HUES6 (cell line): ENCODE data around the gene DDRGK1.
A peak's percentile ranks its signal among the peaks of the same experiment; 100 is the strongest.
"Not testable (repeated sequence)": the region's sequence is repeated elsewhere in the genome, so short reads cannot be mapped to it uniquely, and the experiment has no call there.

Source experiments
- H3K27ac ChIP-seq: 2 replicates; pipeline ENCODE4 v1.7.0; 2013; ENCODE audit warnings: low read depth, mild to moderate bottlenecking, low read length, inconsistent platforms
- H3K27me3 ChIP-seq: 2 replicates; pipeline ENCODE4 v1.6.1; 2013; ENCODE audit warnings: low read length; ENCODE audit not compliant: control insufficient read depth, insufficient read depth
- H3K36me3 ChIP-seq: 2 replicates; pipeline ENCODE4 v1.6.1; 2013; ENCODE audit warnings: low read length; ENCODE audit not compliant: control insufficient read depth, insufficient read depth
- H3K4me1 ChIP-seq: 2 replicates; pipeline ENCODE4 v1.6.1; 2013; ENCODE audit warnings: low read length; ENCODE audit not compliant: control insufficient read depth, insufficient read depth
- H3K4me3 ChIP-seq: 2 replicates; pipeline ENCODE4 v1.5.1; 2013; ENCODE audit warnings: low read depth, low read length
- H3K9ac ChIP-seq: one replicate; pipeline ENCODE4 v1.6.1; 2013; ENCODE audit warnings: mild to moderate bottlenecking, low read length
- H3K9me3 ChIP-seq: 2 replicates; pipeline ENCODE4 v1.6.1; 2013; ENCODE audit warnings: low read depth, low read length; ENCODE audit not compliant: control insufficient read depth, insufficient read depth

DDRGK1 gene

GRCh38 chr20:3224681-3225421, 20.4 kb upstream of the DDRGK1 start:
- no peaks in the 10 kb centered on the region for H3K27me3 ChIP-seq
- H3K9me3 ChIP-seq, result no peaks in the 10 kb centered on the region
- no peak overlapping the region for H3K9ac ChIP-seq
- peaks cover 66% of the 10 kb centered on the region for H3K36me3 ChIP-seq
- H3K27ac ChIP-seq, result no peak overlapping the region
- peaks cover 4% of the 10 kb centered on the region; the same call in 1 of the 2 replicates for H3K4me1 ChIP-seq
- H3K4me3 ChIP-seq, result no peak overlapping the region

DNA sequence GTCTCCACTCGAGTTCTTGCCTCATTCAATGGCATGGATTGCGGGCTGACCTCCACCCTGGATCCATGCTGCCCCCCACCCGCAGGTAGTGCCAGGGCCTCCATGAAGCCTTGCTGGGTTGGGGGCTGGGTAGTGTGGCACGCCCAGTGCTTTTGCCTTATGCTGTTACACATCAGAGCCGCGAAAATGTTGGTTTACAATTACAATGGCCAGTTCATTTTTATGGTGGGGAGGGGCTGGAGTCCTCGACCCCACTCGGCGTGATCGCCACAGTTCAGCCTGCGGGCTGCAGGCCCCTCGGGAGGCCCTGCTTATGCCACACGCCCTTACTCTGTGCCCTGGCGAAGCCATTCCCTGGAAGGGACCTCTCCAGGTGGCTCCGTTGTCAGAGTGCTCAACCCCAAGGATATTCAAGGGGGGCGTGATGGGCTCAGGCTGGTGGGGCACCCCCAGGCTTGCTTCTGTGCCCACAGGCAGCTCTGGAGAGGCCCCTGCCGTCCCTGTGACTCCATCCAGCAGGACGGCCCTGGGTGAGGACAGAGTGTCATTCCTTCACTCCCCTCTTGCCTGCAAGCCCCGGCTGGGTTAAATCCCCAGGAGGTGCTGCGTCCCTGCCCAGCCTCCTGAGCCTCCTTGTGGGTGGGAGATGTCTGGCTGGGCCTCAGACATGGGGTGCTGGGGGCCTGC, 19.7 kb upstream of the DDRGK1 start:
- peaks cover 64% of the 10 kb centered on the region for H3K36me3 ChIP-seq
- no peak overlapping the region for H3K27ac ChIP-seq
- H3K4me3 ChIP-seq, result no peak overlapping the region
- H3K27me3 ChIP-seq, result no peaks in the 10 kb centered on the region
- H3K9me3 ChIP-seq, result no peaks in the 10 kb centered on the region
- no peak overlapping the region for H3K9ac ChIP-seq
- H3K4me1 ChIP-seq, result peaks cover 4% of the 10 kb centered on the region; the same call in 1 of the 2 replicates

DNA sequence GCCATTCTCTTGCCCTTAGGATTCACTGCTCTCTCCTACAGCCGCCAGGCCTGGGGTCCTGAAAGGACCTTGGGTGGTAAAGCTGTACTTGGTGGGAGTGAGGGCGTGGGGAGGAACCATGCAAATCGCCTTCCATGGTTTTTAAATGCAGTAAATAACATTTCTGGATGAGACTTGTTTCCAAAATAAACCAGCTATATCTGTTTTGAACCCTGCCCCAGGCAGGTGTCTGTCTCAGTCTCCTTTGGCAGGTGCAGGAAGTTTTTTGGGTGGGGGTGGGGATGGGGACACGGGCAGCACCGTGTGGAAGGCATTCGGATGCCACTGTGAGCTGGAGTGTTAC, 19.1 kb upstream of the DDRGK1 start:
- H3K36me3 ChIP-seq, result peaks cover 64% of the 10 kb centered on the region
- no peak overlapping the region for H3K27ac ChIP-seq

DNA sequence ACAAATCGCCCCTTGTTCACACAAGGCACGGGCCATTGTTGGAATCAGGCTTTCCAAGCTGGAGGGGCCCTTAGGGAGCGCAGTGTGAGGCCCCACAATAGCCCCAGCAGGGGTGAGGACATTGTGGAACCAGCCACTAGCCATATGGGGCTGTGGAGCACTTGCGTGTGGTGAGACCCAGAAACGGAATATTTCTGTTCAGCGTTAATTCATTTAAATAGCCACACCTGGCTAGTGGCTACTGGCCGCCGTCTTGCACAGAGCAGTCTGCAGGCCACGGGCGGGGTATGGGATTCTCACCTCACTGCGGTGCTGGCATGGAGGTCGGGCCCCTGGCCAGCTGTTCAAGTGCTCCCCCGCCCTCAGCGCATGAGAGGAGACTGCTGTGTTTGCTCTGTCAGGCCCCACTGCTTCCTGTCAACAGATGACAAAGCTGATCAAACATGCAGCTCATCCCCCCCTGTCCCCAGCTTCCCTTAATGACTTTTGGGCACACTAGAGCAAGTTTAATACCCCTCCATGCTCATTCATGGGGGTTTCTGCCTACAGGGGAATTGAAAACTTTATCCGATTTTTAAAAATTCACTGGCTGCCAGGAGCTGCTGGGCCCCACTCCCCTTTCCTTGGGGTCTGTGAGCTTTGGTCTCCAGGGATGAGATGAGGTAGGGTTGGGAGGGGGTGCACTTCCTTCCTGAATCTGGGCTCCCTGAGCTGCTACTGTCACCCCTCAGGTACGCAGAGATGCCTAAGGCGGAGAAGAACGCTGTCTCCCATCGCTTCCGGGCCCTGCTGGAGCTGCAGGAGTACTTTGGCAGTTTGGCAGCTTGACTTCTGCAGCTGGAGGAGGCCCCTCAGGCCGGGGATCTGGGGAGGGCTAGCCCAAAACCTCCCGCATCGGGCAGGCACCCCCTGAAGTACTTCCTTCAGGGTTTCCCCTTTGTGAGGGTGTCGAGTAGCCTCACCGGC, 18.4 kb upstream of the DDRGK1 start:
- no peaks in the 10 kb centered on the region for H3K27me3 ChIP-seq
- no peak overlapping the region for H3K27ac ChIP-seq
- peaks cover 60% of the 10 kb centered on the region for H3K36me3 ChIP-seq
- H3K4me3 ChIP-seq, result no peak overlapping the region
- H3K9ac ChIP-seq, result no peak overlapping the region
- no peaks in the 10 kb centered on the region for H3K9me3 ChIP-seq
- H3K4me1 ChIP-seq, result peaks cover 10% of the 10 kb centered on the region; the same call in 1 of the 2 replicates

More for the DNA sequence above, 19.1 kb upstream of the DDRGK1 start:
- Histone ChIP-seq H3K9ac (no peak overlapping the region), H3K4me1 (peaks cover 5% of the 10 kb centered on the region; the same call in 1 of the 2 replicates), H3K4me3 (no peak overlapping the region), H3K9me3 (no peaks in the 10 kb centered on the region), H3K27me3 (no peaks in the 10 kb centered on the region)

DNA sequence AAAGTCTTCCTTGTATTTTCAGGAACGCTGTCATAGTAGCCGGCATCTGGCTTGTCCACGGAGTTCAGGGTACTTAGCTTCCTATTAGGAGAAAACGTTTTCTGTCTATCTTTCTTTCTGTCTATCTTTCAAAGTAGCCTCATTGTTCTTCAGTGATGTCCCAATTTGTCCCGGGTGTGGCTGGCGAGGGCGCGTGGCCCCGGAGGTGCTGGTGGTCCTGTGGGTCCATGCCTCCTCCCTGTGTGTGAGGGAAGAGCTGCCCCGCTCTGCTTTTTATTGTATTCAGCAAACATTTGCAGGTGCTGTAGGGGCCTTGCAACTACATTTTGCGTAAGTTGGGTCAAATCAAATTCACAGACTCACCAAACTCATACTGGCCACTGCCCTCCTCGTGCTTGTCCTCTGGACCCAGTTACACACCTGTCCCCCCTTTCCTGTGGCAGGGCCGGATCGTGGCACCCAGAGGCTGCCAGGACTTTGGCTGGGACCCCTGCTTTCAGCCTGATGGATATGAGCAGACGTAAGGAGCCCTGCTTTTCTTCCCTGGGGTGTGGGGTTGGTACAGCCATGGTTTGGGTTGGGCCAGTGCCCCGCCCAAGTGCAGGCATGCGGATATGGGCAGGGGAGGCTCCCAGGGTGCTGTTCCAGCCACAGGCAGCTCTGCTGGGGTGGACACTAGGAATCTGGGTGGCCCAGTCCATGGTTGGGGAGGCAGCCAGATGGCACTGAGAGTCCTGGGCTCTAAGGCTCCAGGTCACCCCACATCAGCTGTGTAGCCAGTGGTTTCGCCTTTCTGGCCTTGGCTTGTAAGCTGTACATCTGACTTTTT, 17.1 kb upstream of the DDRGK1 start:
- H3K9me3 ChIP-seq, result no peaks in the 10 kb centered on the region
- peaks cover 58% of the 10 kb centered on the region for H3K36me3 ChIP-seq
- peaks cover 10% of the 10 kb centered on the region; the same call in 1 of the 2 replicates for H3K4me1 ChIP-seq
- no peak overlapping the region for H3K27ac ChIP-seq
- H3K9ac ChIP-seq, result no peak overlapping the region
- no peaks in the 10 kb centered on the region for H3K27me3 ChIP-seq
- no peak overlapping the region for H3K4me3 ChIP-seq

DNA sequence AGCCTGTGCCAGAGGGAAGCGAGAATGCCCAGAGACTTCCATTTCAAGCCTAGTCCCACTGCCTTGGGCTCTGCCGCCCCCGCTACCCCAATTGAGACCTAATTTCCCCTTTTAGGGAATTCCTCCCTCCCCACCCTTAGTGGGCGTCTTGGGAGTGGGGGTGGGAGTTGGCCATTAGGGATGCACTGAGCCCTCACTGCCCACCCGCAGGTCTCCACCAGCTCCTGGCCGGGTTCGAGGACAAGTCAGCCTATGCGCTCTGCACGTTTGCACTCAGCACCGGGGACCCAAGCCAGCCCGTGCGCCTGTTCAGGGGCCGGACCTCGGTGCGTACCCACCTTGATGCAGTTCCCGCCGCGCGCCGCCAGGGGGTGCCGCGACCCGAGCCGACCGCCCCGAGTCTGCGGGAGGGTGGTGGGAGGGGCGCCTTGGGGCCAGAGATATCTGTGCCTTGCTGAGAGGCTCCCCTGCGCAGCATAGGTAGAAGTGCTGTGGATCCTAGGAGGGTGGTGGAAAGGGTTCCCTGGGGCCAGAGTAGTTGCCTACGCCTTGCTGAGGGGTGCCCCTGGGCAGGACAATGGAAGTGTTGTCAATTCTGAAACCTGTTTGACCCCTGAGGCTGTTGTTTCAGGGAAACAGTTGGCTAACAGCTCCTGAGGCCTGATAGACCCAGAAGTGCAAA, 14.0 kb upstream of the DDRGK1 start:
- no peaks in the 10 kb centered on the region for H3K27me3 ChIP-seq
- peaks cover 10% of the 10 kb centered on the region; the same call in 1 of the 2 replicates for H3K4me1 ChIP-seq
- H3K4me3 ChIP-seq, result no peak overlapping the region
- H3K36me3 ChIP-seq, result peaks cover 72% of the 10 kb centered on the region
- H3K9ac ChIP-seq, result no peak overlapping the region
- no peak overlapping the region for H3K27ac ChIP-seq
- H3K9me3 ChIP-seq, result no peaks in the 10 kb centered on the region

- not testable (repeated sequence) for H3K9me3 ChIP-seq, H3K4me1 ChIP-seq, H3K9ac ChIP-seq, H3K27ac ChIP-seq, H3K27me3 ChIP-seq, H3K4me3 ChIP-seq
- H3K36me3 ChIP-seq, result peaks cover 52% of the 10 kb centered on the region
Measured at GRCh38 chr20:3215359-3215917, 11.0 kb upstream of the DDRGK1 start.

GRCh38 chr20:3213226-3213625, 8.7 kb upstream of the DDRGK1 start:
- Histone ChIP-seq H3K27ac (no peak overlapping the region), H3K27me3 (no peaks in the 10 kb centered on the region), H3K9me3 (no peaks in the 10 kb centered on the region), H3K4me3 (no peak overlapping the region), H3K4me1 (peaks cover 4% of the 10 kb centered on the region; the same call in 1 of the 2 replicates), H3K9ac (no peak overlapping the region), H3K36me3 (peaks cover 38% of the 10 kb centered on the region)

GRCh38 chr20:3210346-3210745, 5.9 kb upstream of the DDRGK1 start:
- Histone ChIP-seq H3K36me3 (peaks cover 25% of the 10 kb centered on the region), H3K4me3 (peak overlapping the region; percentile 82), H3K4me1 (peaks cover 4% of the 10 kb centered on the region; the same call in 1 of the 2 replicates), H3K9me3 (no peaks in the 10 kb centered on the region), H3K9ac (peak overlapping the region; percentile 93), H3K27ac (no peak overlapping the region), H3K27me3 (no peaks in the 10 kb centered on the region)
